NCI-H2029 treated with DMSO at 0.1 percent for 48 hours (cell line): Measurements from ENCODE around the gene NAALADL2.
A peak's percentile ranks its signal among the peaks of the same experiment; 100 is the strongest.
"Not testable (repeated sequence)": the region's sequence is repeated elsewhere in the genome, so short reads cannot be mapped to it uniquely, and the experiment has no call there.

Experiments
- DNase-seq: peaks from one replicate; lab custom pipeline; 2025; lab: John Stamatoyannopoulos, UW

The NAALADL2 gene

DNA sequence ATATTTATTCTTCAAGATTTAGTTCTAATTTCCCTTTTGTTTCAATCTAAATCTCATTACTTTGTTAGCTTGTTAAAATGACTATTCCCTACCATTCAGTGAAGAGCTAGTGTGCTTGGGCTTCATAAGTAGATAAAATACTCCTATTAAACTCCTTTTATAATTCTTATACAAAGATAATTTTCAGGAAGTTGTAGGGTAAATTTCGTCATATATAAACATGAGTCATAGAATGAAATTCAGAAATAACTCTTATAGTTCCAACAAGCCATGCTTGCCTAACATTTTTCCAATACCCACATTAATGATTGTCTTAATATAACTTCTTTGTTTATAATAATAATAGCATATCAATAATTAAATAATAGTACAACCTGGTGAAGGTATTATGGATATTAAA, 407.3 kb downstream of the NAALADL2 start:
- no peak for DNase-seq

DNA sequence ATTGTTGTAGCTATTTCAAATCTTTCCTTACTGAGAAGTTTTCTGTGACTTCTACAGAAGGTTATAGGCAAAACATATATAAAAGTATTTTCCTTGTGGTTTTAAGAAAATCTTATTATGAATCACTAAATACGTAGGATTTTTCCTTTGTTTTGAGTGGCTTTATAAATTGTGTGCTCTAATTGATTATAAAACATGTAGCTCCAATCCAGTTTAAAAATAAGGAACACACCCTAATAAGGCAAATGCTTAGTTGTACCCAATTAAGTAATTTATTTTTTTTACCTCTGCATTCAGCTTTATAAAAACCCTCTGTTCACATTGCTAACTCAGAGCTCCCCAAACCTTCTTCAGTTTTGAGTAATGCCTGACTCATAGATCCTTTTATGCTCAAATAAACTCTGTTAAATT, 408.0 kb downstream of the NAALADL2 start:
- no peak for DNase-seq

DNA sequence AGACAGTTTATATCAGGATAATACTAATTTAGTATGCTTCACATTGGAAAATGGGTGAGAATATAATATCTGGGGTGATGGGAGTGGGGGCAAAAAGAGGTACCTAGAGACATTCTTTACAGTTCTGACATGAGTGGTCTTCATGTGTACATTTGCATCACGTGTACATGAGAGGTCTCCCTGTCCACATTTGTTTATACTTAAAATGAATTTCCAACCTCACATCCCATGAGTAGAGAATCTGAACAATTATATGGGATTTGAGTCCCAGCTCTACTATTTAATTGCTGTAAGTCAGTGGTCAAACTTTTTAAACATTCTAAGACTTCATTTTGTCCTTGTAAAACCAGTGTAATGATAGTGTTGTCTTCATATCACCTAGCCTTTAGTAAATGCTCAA, 408.4 kb downstream of the NAALADL2 start:
- no peak for DNase-seq

DNA sequence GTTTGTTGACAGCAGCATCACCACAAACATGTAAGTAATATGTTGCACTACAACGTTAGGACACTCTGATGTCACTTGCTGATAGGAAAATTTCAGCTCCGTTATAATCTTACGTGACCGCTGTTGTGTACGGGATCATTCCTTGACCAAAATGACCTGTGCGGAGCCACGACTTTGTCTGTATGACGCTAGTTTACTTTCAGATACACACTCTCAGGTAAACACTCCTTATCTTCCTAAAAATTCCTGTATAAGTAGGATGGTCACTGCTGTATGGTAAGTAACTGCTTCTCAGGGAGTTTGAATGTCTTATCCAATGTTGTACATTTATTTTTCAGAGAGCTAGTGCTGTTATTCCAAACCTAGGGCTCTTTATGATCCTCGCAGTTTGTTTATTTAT, 410.3 kb downstream of the NAALADL2 start:
- peak; percentile 73 for DNase-seq

DNA sequence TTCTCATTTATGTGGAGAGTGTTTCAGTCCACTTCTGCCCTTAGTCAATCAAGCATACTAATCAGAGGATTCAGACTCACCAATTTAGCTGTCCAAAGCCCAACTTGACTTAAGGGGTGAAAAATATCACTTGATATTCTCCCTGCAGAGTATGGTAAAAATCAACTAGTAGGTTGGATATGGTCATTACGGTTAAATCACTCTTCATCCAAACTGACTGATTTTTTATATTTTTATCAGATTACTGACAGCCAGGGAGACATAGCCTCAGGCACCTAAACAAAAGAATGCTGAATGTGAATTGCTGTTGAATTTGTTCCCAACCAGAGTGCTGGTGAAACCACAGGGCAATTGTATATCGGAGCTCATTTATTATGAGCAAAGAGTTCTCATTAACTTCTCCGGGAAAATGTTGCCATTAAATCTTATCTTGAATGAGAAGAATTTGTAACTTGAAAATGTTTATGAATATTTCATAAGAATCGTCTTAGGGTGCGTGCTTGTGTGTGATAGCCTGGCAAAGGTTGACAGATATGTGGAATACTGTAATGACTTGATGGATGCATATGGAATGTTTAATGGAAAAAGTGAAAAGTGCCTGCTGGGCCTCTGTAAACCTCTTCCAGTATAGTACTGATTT, 411.2 kb downstream of the NAALADL2 start:
- peak; percentile 89 for DNase-seq

DNA sequence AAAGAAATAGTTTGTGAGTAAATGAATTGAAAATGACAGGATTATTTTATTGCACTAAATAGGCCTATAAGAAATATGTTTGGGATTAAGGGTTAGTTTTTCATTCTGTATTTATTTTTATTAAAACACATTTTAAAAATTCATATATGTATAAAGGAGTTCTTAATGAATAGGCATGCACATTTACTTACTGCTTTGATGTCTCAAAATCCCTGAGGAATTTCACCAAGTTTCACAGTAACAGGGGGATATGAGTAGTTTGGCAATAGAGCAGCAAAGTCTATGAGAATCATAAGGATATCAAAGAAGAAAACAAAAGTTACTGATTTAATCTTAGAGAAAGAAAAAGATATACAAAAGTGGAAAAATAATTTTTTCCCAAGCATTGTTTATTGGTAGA, 411.7 kb downstream of the NAALADL2 start:
- DNase-seq = no peak

DNA sequence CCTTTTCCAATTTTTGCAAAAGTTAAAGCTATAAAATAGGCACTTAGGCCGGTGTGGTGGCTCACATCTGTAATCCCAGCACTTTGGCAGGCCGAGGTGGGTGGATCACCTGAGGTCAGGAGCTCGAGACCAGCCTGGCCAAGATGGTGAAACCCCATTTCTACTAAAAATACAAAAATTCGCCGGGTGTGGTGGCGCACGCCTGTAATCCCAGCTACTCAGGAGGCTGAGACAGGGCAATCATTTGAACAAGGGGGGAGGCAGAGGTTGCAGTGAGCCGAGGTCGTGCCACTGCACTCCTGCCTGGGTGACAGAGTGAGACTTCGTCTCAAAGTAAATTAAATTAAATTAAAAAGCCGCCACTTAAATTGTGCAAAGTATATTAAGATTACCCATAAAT, 412.3 kb downstream of the NAALADL2 start:
- not testable (repeated sequence) for DNase-seq

DNA sequence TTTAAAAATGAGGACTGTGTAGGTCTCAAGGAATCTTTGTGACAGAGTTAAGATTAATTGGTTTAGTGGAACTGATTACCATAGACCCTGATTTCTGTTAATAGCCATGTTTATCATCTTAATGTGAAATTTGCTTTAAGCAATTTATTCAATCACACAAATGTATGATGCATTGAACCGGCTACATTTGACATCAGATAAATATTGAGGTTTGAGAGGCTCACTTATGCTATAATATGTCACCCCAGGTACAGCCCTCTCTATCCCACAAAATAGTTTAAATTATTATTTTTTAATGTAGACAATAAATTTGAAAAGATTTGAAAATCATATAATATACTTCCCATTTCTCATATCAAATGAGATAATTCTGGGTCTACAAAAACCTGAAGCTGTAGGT, 413.3 kb downstream of the NAALADL2 start:
- DNase-seq = peak; percentile 52

DNA sequence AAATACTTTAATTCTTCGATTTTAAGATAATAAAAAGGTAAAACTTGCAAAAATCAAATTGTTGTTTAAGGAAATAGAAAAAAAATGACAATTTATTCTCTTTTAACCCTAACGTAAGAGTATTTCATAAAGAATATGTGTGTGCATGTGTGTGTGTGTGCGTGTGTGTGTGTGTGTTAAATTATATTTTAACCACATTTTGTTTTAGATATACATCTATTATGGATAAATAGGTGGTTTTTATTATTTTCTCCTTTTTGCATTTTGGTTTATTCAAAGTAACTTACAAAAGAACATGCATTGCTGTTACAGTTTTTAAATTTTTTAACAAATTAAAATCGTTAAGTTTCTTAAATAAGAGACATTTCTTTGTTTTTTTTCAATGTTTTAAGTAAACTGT, 414.4 kb downstream of the NAALADL2 start:
- DNase-seq = no peak

DNA sequence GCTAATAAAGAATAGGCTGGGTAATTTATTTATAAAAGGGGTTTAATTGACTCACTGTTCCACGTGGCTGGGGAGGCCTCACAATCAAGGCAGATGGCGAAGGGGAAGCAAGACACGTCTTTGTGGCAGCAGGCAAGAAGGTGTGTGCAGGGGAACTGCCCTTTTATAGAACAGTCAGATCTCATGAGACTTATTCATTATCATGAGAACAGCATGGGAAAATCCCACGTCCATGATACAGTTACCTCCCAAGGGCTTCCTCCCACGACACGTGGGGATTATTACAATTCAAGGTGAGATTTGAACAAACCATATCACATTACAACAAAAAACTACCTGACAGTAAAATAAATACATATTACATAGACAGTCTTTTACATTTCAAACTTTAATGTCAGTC, 414.9 kb downstream of the NAALADL2 start:
- peak; percentile 91 for DNase-seq

DNA sequence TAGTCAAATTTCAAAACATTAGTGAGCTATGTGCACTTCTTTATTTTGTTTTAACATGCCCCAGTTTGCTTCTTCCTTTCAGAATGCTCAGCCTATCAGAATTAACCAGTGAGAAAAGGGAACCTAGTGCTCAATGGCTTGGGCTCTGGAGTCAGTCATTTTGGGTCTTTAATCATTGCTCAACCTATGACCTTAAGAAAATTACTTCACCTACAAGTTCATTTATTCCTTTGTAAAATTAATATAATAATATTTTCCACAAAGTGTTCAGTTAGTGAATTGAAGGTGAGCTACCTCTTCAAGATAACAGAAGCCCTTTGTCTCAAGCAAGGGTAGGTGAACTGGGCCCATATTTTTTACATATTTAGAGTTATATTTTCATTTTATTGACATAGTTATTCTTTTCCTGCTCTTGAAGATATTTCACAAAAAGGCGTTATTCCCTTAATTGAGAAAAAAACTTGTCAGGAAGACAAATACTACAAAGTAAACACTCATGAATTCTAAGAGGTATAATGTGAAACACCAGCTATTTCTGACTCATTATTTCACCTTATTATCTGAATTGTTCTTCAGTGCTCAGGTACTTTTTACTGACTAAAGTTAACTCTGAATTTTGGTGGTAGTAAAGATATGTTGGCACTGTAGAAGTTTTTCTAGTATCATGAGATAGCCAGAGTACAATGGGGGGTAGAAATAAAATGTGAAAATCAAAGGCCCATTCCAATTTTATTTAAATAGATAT, 415.5 kb downstream of the NAALADL2 start:
- peak; percentile 91 for DNase-seq

DNA sequence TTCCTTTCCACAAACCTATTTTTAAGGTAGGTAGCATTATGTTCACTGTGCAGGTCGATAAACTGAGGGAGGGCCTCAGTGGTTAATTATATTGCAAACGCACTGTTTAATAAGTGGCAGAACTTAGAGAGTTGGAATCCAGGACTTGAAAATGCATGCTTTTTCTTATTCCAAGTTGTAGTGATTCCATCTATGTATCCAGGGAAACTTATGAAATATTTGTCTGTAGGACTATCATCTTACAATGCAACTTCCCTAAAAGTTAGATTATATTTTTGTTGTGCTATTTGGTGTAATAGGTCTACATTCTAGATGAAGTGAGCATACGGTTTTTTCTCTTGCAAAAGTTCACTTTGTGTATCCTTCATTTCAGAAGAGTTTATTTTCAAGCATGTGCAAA, 419.5 kb downstream of the NAALADL2 start:
- DNase-seq = no peak

DNA sequence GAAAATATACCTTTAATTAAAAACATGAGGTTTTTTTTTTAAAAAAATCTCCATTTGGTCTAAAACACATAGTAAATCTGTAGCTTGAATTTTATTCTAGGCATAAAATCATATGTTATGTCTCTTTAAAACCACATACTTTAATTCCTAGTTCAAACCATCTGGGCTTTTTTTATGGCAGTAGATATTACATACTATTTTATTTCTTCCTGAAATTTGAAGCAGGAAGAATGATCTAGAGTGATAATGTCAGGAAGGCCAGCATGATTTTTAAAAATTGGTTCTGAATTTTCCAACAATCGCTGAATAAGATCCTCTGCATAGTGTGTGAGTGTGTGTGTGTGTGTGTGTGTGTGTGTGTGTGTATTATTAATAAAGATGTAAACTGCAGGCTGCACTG, 420.3 kb downstream of the NAALADL2 start:
- no peak for DNase-seq

DNA sequence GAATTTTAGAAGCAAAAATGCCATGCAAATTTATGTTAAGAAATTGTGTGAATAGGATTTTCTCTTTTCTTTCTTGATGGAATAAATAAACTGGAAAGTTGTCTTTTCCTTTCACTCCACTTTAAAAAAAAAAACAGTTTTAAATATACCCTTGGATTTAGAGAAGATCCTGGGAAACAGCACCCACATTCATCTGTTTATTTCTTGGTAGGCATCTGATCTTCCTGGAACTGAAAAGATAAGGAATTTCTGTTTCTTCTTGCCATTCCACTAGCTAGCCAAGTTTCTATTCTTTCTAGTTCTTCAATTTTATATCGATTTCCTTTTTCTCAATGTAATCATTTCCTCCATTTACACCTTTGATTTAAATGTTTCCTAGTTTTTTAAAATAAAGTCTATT, 420.8 kb downstream of the NAALADL2 start:
- no peak for DNase-seq

DNA sequence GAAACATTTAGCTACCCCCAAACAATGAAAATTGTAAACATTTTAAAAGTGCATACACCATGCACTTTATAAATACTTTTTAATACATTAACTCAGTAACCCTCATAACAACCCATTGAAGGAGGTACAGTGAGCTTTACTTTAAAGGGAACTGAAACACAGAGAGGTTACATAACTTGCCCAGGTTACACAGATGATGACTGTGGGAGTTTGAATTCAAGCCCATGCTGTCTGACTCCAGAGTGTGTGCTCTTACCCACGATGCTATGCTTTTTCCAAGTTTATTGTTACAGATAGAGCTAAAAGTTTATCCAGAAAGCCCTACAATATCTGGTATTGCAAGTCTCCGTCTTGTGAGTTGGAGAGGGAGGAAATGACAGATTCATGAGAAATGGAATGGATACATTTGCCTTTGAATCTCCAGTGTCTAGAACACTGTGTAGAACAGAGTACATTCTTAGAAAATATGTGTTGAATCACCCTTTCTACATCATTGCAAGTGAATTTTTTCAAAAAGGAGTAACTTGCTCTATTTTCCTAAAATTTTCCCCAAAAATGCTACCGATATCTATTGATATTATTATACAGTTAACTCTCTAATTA, 428.3 kb downstream of the NAALADL2 start:
- no peak for DNase-seq

DNA sequence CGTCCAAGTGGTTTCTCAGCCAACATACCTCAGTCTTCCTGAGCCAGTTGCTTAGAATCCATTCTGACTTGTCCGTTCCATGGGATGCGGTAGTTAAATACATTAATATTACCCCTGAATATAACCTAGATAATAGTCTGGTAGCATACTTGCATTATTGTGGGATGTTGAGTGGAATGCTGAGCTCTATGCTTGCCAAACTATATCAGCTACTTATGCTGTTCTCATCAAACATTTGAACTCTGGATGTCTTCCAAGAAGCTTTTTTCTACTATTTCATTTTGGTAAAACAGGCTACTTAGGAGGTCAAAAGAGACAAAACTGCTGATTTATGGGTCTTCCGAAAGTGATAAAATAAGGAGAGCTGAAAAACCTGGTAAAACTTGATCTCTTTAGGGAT, 429.5 kb downstream of the NAALADL2 start:
- no peak for DNase-seq

DNA sequence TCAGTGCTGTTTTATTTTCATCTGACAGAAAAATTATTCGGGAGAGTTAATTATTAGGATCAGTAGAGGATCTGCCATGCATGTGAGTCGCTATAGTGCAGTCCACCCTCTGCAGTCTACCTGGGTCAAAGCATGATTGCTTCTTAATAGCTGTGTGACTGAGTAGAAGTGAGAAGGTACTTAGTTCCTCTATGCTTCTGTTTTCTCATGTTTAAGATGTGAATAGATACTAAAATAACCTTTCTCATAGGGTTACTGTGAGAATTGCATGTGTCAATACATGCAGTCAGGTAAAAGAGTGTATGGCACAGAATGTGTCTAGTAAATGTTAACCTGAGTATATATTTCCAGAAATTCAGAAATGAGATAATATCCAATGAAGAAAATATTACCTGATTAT, 435.7 kb downstream of the NAALADL2 start:
- DNase-seq = no peak

DNA sequence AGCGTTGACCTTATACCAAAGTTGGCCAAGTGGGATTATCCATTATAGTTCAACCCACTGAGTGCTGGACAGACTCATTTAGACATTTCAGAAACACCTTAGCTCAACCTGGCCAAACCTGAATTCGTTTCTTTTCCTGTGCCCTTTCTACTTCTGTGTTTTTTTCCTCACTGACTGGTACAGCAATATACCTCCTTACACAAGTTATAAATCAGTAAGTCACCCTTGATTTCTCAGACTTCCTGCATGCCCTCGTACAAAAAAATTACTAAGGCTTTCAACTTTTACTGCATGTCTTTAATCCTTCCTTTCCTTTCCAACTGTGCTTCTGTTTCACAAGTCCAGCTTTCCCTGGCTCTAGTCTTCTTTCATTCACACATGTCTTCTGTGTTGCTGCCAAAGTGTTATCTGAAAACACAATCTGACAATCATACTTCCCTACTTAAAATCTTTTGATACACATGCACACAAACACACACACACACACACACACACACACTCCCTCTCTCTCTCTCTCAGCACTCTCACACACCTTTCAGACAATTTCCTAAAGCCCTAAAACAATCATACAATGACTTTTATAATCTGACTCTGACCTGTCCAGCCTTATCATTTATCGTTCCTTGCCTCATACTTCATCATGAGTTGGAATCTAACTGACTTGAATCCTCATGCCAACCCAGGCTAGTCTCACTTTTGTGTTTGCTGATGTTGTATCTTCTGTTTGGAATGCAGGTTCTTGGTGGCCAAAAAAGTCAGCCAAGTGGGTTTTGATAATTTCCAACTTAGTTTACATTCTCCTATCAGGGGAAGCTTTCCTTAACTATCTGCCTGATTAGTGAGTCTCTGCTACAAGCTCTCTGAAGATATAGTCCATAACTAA, 436.4 kb downstream of the NAALADL2 start:
- no peak for DNase-seq

DNA sequence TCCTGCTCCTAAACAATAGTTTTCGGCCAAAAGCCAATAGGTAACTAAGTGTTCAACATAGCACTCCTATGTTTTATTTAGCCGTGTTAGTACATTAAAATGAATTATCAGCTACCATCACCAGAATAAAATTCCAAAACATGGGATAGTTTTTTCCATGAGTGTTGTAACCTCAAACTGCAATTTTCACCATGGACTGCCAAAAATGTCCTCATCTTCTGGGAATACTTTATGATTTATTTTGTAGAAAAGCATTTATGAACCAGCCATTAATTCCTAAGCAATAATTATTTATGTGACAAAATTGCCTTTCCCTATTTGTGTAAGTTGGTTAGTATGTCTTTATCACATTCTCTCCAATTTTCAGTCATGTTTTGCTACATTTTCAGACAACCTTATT, 438.1 kb downstream of the NAALADL2 start:
- no peak for DNase-seq

DNA sequence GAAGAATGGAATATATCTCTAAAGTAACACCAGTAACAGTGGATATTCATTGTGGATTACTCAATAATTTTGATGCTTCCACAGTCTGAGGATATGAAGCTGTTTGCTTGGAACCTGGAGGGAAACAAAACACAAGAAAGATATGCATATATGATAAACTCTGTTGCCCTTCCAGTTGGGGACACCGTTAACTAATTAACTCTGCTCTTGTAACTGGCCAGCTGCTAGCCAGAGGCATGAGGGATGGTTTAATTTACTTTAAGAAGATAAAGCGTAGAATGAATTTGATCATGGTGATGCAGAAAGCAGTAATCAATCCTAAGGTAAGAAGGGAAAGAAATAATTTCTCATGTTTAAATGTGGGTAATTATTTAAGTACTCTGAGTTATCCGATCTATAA, 442.6 kb downstream of the NAALADL2 start:
- no peak for DNase-seq

DNA sequence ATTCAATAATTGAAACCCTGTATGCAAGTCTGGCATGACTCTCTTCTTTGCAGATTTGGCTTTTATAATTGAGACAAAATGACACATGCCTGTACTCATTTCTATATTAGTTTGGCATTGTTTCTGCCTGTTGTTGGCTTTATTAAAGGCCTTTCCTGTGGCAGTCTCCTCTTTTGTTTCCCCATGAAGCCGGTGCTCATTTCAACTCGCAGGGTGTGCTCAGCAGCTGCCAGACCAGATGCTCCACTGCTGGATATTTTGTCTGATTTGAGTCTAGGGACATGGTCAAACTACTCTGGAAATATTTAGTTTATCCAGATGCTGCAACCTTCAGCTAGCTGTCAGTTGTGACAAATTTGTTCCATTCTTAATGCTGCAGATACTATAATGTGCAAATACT, 445.3 kb downstream of the NAALADL2 start:
- no peak for DNase-seq

DNA sequence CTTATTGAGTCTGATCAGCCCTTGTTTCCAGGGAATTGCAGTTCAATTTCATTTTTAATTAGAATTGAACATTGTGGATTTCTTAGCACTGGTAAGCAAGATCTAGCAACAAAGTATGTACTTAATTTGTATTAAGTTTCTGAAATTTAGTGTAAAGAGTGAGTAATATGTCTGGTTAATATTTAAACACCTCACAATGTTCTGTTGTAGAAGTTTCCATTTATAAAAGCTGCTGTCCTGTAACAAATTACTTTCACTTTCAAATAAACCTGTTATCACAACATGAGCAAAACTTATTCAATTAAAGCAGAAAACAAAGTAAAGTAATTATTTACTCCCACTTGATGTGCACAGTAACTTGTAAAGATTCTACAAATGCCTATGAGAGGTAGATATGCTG, 448.5 kb downstream of the NAALADL2 start:
- DNase-seq = no peak

DNA sequence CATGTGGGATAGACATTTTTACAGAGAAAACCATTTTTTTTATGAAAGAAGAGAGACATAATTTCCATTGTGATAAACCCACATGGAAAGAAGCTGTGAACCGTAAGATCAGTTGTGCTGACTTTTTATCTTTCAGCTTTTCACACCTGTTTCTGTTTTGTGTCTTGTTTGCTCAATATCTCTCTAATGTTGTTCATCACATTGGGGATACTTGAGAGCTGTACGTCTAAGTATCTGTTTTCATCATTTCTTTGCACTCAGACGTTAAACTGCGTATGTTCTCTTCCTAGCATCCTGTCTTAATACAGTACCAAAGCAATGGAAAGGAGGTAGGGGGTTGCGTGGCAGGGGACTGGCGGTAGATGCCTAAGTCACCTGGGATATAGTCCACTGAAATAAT, 449.0 kb downstream of the NAALADL2 start:
- no peak for DNase-seq
